Measurements from ENCODE around the gene RCSD1.

DNA sequence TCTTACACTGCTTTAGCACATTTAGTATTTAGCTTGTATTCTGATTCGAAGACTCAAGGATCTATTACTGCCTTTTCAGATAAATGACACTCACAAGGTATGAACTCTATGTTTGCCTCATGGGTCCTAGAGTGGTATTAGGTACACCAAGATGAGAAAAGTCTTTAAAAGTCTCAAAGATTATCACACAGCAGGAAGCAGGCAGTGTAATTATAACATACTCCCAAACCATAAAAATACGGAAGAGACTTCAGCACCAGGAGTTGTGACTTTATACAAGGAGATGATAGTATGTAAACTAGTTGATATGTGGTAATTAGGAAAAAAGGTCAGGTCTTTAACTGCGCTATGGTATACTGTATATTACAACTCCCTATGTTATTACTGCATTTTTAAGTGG, 11.2 kb upstream of the RCSD1 start:
- TF ChIP-seq, protein P1, sequence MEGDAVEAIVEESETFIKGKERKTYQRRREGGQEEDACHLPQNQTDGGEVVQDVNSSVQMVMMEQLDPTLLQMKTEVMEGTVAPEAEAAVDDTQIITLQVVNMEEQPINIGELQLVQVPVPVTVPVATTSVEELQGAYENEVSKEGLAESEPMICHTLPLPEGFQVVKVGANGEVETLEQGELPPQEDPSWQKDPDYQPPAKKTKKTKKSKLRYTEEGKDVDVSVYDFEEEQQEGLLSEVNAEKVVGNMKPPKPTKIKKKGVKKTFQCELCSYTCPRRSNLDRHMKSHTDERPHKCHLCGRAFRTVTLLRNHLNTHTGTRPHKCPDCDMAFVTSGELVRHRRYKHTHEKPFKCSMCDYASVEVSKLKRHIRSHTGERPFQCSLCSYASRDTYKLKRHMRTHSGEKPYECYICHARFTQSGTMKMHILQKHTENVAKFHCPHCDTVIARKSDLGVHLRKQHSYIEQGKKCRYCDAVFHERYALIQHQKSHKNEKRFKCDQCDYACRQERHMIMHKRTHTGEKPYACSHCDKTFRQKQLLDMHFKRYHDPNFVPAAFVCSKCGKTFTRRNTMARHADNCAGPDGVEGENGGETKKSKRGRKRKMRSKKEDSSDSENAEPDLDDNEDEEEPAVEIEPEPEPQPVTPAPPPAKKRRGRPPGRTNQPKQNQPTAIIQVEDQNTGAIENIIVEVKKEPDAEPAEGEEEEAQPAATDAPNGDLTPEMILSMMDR (IDR thresholded peaks at IDR 0.05), result no peak
- TF ChIP-seq POLR2A (IDR thresholded peaks at IDR 0.05), result no peak

Data from thyroid gland (tissue), 4 donors.